NCI-H748 (cell line): Measurements from ENCODE around the gene MYORG.

Experiments
- DNase-seq: peaks from one replicate; lab custom pipeline; 2025; ENCODE audit not compliant: unreplicated experiment; lab: John Stamatoyannopoulos, UW

MYORG gene

GRCh38 chr9:34385561-34386230 lies 9.0 kb upstream of the MYORG start:
- DNase-seq: no peak

DNA sequence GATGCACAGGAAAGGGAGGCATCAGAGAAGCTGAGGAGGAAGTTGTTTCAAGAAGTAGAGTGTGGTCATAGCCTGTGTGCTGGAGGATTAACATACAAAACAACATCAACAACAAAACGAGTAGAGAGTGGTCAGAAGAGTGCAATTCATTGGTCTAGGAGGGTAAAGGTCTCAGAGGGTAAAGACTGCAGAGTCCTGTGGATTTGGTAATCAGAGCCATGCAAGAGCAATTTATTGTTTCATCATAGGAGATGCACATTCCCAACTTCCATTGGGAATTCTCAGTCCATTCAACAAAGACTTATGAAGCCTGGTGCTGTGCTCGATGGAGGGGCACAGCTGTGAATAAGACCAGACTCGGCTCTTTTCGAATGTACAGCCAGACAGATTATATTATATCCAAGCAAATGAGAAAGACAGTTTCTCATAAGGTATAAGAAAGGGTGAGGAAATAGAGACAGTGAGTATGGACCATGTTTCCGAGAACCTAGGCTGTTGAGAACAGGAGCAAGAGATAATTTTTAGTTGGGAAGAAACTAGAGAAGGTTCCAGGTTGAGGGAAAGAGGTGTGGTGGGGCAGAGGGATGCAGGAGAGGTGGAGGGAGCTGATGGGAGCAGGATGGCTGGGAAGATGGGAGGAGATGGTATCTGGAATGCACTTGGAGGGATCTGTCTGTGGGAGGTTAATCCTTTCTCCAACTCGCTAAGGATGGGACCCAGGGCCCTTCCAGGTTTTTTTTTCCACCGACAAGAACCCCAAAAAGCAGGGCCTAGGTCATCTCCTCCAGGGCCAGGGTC lies 7.9 kb upstream of the MYORG start:
- no peak for DNase-seq

DNA sequence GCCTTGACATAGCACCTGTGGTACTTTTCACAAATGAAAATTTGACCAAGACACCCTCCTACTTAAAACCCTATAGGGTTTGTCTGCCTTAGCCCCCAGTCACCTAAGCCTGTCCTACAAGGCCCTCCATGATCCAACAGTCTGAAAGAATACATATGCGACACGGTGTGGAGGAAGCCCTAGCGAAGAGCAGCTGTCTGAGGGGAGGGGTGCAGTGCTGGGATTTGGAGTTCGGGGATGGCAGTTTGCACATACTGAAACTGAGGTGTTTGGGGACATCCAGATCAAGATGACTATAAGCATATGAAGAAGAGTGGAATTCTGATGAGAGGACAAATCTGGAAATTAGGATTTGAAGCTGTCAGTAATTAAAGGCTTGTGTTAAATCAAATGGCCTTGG lies 7.2 kb upstream of the MYORG start:
- no peak for DNase-seq

GRCh38 chr9:34382879-34383278 lies 6.2 kb upstream of the MYORG start:
- DNase-seq: no peak

- no peak for DNase-seq
Observed at GRCh38 chr9:34382054-34382453, 5.4 kb upstream of the MYORG start.

GRCh38 chr9:34381323-34381722 lies 4.6 kb upstream of the MYORG start:
- DNase-seq: peak; percentile 83

- peak; percentile 89 for DNase-seq
Observed at GRCh38 chr9:34380511-34381315, 4.0 kb upstream of the MYORG start.

- DNase-seq: peak; percentile 76
Observed at GRCh38 chr9:34380034-34380510, 3.4 kb upstream of the MYORG start.

DNA sequence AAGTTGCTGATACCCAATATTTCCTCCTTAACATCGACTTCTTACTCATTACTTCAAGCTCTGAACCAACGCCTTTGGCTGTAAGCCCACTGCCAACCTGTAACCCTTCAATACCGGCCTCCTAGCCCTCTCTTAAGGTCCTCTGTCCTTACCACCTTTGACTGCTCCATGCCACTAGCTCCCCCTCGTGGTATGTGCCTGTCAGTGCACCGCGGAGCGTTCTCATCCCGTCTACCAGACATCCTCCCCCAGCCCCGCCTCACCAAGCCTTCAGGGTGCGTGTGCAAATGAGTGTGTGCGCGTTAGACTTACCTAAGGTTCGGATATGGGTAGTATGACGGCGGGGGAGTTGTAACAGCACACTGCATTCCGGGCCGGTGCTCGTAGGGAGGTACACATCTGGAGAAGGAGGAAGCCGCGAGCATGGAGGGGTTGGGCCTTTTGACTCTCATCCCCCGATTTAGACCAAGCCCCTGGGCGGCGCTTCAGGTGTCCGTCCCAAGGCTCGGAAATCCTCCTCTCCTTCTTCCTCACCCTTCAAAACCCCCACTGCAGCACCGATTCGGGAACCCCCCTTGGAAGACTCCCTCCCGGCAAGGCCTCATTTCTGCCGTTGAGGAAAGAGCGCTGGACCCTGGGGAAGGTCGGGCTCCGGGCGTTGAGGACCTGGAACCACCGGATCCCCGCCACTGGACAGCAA lies 2.8 kb upstream of the MYORG start:
- DNase-seq: peak; percentile 91

- DNase-seq: no peak
Observed at GRCh38 chr9:34378376-34379060, 1.8 kb upstream of the MYORG start.

- DNase-seq: peak; percentile 81
Observed at GRCh38 chr9:34377404-34377746, 677 bp upstream of the MYORG start.

DNA sequence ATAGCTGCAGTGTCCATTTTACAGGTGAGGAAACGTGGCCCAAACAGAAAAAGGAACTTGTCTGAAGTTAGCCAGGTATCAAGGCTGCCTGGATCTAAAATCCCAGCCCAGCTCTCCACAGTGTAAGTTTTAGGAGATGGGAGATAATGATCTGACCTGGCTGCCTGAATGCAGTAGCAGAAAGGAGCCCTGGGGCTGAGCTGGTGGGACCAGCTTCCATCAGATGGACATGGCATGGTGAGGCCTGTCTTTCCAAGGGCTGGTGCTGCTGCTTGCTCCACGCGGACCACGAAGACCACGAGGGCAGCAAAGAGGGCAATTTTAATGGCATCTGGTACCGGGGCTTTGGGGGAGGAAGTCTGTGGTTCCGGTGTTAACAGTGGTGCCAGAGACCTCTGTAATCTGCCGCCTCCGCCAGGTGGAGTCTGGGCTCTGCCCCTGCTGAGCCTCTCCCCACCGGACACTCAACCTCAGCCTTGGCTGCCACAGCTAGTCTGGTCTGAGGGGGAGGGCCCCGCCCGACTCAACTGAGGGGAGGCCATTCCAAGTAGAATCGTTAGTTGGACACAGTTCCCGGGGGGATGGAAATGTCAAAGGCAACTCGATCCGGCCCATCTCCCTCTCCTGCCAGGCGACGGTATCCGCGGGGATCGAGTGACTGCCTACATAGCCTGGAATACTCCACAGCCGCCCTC lies 650 bp downstream of the MYORG start:
- DNase-seq: peak; percentile 76

DNA sequence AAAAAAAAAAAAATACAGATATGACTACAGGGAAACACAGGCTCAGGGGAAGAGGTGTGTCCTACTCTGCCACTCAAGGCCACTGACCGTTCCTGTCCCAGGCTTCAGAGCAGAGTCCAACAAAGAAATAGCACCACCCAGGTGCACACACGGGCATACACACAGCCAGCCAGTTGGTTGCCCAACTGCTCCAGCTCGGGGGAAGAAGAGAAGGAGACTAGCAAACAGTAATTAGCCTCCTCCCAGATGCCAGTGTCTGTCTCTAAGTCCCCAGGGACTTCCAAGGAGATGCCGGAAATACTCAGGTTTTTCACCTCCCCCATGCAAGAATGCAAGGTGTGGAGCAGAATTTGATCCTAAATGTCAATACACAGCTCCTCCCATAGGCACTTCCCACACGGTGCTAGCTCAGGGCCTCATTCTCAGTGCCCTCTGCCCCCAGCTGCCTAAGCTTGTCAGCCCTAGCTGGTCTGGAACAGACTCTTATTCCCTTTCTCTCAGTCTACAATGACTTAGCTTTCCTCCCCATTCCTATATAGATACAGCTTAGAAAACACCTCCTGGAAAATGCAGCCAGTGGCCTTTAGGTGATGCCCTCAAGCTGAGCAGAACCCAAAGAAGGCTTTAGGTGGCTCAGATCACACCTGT lies 1.7 kb downstream of the MYORG start:
- no peak for DNase-seq

DNA sequence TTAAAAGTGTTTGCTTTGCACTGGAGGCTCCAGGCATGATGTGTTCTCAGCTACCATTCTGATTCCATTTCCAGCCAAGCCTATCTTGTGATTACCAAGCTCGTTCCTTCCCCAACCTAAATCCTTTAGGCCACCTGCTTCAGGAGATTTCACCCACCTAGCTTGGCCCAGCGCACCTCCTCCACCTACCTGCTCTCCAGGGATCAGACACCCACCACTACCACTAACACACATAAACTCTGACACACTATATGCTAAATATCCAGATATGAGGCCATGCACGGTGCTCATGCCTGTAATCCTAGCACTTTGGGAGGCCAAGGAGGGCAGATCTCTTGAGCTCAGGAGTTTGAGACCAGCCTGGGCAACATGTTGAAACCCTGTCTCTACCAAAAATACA lies 2.4 kb downstream of the MYORG start:
- DNase-seq: no peak

DNA sequence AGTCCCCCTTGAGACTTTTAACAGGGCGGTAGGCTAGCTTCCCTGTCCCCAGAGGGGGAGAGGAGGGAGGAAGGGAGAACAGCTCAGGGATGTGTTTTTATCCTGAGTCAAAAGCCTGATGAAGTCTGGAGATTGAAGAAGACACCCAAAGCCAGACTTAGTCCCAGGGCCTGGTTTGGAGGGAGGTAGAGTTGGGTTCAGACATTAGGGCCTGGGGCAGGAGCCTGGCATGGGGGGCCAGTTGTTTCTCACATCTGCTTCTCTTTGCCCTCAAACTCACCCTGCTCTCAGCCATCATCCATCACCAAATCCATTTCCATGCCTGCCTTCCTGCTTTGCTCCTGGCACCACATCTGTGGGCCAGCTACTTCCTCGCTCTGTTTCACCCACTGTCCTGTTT lies 2.9 kb downstream of the MYORG start:
- no peak for DNase-seq

DNA sequence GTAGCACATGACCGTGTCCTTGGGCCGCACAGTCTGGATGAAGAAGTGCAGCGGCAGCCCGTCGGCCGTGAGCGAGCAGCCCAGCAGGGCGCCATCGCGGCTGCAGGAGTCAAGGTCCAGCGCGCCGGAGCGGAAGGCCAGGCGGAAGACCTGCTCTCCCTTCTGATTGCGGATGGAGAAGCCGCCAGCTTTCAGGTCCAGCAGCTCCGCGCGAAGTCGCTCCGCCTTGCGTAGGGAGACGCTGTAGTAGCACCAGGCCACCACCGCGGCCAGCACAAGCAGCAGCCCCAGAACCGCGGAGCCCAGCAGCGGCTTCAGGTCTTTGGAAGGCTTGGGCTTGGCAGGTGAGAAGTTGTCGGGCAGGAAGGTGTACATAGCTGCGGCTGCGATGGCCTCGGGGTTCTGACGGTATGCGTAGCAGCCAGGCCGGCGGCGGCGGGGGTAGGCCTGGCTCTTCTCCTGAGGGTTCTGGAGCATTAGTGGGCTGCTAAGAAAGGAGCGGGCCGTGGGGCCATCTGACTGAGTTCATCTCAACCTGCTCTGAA lies 4.2 kb downstream of the MYORG start:
- no peak for DNase-seq

DNA sequence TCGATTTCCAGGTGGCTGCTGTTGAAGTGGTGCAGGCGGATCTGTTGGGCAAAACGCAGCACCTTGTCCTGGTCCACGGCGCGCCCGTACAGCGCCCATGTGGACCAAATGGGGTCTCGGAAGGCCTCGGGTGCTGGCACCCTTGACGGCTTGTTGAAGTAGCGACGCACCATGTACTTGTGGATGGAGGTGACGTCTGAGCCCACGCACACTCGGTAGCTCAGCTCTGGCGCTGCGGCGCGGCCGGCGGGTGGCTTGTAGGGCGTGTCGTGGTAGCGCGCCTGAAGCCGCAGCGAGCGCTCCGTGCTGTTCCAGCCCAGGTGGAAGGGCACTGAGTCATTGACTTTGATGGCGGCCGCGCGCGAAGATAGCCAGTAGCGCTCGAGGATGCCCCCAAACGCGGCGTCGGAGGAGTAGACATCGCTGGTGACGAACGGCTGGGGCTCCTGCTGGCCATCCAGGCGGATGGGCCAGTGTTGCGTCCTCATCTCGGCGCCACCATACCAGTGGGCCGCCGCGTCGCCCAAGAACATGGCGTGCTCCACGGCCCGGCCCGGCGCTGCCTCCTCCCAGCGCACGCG lies 4.7 kb downstream of the MYORG start:
- DNase-seq: no peak

DNA sequence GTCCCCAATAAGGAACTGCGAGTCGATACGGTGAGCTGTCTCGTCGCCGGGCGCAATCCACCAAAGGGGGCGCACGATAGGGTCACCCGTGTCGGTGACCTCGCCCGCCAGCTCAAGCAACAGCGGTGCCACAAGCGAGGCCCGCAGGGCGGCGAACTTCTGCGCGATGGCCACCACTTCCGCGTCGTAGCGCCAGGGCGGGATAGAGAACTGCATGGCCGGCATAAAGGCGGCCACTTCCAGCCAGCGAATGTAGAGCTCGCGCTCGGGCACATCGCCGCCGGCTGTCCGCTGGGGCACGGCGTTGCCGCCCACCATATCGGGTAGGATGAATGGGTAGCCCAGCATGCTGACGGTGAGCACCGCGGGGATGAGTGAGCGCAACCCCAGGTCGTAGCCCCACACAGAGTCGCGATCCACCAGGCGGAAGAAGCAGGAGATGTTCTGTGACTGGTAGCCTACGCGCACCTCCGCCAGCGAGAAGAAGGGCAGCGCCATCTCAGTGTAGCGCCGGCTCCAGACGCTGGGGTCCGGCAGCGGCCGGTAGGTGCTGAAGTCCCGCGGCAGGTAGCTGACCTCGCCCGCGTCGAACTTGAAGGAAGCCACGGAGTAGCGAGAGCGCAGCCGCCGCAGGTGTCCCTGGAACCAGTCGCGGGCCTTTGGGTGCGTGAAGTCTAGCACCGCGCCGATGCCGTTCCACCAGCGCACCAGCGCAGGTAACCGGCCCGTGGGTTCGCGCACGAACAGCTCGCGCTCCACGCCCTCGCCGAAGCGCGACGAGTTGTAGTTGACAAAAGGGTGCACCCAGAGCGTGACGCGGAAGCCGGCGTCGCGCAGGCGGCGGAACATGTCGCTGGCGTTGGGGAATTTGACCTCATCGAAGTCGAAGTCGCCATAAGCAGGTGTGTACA lies 5.5 kb downstream of the MYORG start:
- no peak for DNase-seq
